Stimulated activated CD4-positive, alpha-beta T cell treated with anti-CD3 and anti-CD28 coated beads, Interleukin-2, amount 100 ng/mL, for 4 hours (primary cell): Measurements from ENCODE around the gene BRD3.
A peak's percentile ranks its signal among the peaks of the same experiment; 100 is the strongest.

ENCODE experiments used
- DNase-seq: peaks from one replicate; pipeline ENCODE4 v3.0.0-alpha.2; 2020; ENCODE audit warnings: low read depth

Gene BRD3

DNA sequence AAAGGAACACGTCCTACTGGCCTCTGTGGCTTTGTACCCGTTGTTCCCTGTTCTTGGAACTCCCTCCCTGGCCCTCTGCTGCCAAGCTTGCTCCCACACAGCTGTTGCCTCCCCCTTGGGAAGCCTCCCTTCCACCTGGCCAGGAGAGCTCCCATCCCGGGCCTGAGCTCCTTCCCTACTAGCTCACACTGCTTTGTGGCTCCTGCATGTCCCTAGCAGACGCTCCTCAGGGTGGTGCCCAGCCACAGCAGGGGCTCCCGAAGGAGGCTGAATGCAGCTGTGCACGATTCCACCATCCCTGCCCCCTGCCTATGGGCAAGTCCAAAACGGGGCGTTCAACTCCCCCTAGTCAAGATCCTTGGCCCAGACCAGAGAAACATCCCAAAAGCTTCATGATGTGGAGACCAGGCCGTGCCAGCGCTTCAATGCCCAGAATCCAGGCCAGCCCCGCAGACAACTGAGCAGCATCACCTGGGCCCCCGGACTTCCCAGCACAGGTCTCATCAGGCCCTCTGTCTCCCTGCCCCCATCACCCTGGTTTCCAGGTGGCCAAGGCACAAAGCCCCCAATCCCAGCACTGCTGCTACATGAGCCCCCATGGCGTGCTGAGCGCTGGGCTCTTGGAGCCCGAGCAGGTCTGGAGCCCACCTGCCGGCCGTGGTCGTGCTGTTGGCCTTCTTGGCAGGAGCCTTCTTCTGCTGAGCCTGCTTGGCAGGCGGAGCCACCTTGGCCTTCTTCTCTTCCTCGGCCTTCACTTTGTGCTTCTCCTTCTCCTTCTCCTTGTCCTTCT is 28.2 kb downstream of the BRD3 start:
- DNase-seq = no peak

DNA sequence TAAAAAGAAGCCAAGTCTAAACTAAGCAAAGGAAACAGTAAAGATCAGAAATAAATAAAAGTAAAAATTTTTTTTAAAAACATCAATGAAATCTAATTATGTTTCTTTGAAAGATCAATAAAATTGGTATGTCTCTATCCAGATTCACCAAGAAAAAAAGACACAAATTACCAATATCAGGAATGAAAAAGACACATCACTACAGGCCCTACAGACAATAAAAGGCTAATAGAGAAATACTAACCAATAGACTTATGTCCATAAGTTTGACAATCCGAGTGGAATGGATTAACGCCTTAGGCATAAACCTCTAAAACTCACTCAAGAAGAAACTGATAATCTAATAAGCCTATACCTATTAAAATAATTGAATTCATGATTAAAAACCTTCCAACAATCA is 30.2 kb downstream of the BRD3 start:
- no peak for DNase-seq

DNA sequence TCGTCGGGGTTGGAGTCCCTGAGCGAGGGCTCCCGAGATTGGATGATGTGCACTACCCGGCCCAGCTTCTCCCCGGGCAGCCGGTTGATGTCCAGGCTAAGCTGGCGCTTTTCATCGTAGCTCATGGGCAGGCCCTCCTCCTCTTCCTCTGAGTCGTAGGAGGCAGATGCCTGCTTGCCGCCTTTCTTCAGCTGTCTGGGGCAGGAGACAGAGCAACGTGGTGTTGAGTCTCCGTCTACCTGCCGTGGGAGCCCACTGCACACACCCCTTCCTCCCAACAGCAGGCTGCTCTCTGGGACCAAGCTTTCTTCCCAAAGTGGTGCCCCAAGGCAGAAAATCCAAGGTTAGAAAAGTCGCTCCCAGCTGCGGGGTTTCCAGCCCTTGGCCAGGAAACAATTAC is 31.7 kb downstream of the BRD3 start:
- no peak for DNase-seq

- no peak for DNase-seq
Measured at GRCh38 chr9:134035041-134036039, 32.5 kb downstream of the BRD3 start.

DNA sequence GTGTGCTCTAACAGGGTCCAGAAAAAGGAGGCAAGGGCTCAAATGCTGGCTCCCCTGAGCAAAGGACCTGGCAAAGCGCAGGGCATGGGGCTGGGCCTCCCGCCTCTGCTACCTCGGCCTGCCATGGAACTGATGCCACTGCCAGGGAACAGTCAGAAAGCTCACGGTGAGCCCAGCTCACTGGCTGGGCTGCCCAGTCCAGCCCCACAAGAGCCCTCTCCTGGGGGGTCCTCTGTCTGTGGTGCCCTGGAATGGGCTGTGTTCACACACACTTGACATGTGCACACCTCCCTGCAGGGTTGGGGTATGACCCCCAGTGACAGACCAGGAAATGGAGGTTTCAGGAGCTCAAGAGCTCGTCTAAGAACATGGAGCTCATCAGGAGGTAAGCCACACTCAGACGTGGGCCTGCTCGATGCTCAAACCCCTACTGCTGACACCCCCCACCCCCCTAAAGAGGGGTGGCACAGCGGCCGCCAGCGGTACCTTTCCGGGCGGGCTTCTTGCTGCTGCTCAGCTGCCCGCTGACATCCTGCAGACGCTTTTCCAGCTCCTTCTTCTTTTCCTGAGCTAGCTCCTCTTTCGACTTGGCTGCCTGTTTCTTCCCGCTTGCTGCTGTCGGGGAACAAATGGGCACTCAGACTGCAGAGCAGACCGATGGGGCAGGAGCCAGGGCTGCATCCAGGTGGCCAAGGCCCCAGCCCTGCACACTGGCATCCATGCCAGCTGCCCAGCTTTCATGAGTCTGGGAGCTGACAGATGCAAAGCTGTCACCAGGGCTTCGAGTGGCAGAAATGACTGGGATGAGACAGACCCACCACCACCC is 33.4 kb downstream of the BRD3 start:
- no peak for DNase-seq

- DNase-seq = no peak
Measured at GRCh38 chr9:134033516-134034214, 34.2 kb downstream of the BRD3 start.

GRCh38 chr9:134032456-134033222 is 35.2 kb downstream of the BRD3 start:
- DNase-seq = no peak

DNA sequence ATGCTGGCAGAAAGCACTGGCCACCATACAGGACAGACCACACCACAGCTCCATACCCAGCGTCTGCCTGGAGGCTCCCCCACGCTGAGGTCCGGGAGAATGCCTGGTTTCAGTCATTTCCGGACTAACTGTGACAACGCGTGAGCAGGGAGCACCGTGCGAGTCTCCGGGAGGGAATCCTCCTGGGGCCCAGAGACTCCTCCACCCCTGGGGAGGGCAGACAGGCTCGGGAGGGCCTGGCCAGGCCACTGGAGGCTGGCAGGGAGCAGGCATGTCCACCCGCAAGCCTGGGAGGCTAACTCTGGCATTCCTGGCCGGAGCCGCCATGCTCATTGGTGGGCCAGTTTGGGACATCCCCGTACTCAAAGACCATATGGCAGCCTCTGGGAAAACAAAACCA is 36.0 kb downstream of the BRD3 start:
- no peak for DNase-seq

GRCh38 chr9:134030821-134031470 is 36.9 kb downstream of the BRD3 start:
- no peak for DNase-seq

DNA sequence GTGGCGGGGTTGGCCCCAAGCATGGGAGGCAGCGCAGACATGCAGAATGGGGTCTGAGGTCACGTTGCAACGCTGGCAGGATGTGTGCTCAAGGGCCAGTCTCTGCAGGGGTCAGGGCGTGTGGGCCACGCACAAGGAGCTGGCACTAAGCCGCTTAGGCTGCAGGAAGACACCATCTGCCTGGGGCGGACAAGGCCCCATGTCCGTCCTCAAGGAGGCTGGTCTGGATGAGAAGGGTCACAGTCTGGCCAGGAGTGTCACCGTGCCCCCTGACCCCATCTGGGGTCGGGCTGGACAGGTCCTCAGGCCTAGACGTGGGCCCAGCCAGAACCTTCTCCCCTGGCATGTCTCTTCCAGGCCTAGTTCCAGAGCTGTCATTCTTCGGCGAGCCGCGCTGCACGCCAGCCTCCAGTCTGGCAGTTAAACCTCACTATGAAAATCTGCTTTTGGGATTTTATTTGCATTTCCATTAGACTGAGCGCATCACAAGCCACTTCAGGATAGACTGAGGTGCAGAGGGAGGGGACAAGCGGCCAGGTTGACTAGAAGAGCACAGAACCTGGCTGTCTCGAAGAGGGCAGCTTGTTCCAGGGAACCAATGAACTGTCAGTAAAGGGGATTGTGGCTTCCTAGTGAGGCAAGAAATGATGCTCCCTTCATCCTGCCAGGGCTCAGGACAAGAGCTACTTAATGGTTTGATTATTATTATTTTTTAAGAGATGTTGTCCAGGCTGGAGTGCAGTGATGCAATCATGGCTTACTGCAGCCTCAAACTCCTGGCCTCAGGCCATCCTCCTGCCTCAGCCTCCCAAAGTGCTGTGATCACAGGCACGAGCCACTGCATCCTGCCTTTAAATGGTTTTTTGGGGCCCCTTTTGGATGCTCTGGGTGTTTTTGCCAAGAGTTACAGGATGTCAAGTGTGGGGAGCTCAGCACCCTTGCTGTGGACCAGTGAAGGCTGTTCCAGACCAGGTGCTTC is 38.3 kb downstream of the BRD3 start:
- no peak for DNase-seq

DNA sequence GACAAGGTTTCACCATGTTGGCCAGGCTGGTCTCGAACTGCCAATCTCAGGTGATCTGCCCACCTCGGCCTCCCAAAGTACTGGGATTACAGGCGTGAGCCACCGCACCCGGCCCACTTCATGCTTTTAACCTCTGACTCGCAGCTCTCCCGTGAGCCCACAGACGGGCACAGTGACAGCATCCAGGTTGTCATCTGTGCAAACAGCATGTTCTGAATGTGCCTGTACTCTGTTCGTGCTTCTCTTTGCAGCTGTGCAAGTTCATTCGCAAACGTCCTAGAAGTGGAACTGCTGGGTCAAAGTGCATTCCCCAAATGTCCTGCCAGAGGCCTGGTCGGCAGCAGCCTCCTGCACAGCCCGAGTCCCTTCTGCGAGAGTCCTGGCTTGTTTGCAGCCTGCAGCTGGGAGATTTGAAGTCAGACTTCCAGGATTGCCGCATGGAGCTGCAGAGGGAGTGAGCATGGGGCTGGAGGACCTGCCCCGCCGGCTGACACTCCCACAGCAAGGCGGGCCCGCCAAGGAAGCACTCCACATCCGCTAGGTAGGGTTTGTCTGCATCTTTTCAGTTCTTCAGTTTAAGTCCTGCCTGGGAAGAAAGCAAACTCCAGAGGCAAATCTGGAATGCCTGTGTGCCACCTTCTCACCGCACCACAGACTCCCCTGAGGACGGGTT is 39.1 kb downstream of the BRD3 start:
- no peak for DNase-seq

DNA sequence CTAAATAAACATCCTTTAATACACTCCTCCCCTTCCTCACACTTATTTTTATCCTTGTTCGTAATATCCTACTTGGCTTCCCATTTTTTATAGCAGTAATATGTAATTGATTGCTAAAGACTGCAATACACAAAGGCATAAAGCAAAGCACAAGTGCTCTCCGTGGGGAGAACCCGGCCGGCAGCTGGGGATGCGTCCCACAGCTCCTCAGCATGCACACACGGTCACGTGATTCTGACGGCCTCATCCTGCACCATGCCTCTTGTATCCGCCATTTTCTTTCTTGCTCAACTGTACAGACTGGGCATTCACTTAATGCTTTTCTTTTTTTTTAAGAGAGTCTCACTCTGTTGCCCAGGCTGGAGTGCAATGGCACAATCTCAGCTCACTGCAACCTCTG is 39.8 kb downstream of the BRD3 start:
- DNase-seq = no peak

GRCh38 chr9:134027561-134027960 is 40.3 kb downstream of the BRD3 start:
- DNase-seq = no peak

DNA sequence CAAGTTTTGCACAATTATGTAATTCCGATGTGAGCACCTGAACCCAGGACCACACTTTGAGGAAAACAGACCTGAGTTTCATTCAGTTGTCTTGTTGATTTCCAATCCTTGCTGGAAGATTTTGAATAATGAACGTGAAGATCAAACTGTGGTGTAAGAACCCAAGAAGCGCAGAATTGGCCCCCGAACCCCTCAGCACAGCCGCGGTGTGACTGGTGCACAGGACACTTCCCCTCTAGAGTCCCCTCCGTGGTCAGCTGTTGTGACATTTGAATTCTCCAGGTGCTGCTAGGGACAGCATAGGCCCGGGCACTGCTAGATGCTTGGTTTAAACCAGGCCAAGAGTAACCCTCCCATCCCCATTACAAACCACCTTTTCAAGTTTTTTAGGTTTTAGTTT is 40.8 kb downstream of the BRD3 start:
- DNase-seq = no peak

- DNase-seq = no peak
Measured at GRCh38 chr9:134026581-134026980, 41.2 kb downstream of the BRD3 start.

- DNase-seq = peak; percentile 13
Measured at GRCh38 chr9:134025606-134026541, 42.0 kb downstream of the BRD3 start.
